Gastrocnemius medialis (tissue), 4 donors: Measurements from ENCODE around the gene MRC1. TPM values are rescaled to one million over a fixed set of nuclear protein-coding genes. Genes with fewer than 3 reads are reported as not detected.

ENCODE experiments used
- ATAC-seq, 2 donors: fragments of 150-250 bp; one replicate each; pipeline ENCODE4 v1.9.1; 2016
- DNase-seq, 2 donors: peaks; one replicate each; pipeline ENCODE4 v3.0.0-alpha.2; 2019
- H3K27ac ChIP-seq, 4 donors: fragments of 200-600 bp; sonication (generic); 1 replicate in 1 of 4; 2 replicates in 3 of 4; pipeline ENCODE4 v1.5.1; 2016 to 2018; ENCODE audit warnings: mild to moderate bottlenecking in 2 of 4, moderate library complexity in 1 of 4
- H3K27me3 ChIP-seq, 3 donors: fragments of 200-600 bp; sonication (generic) in 2 of 3; 1 replicate in 1 of 3; 2 replicates in 2 of 3; pipeline versions ENCODE4 v1.5.1 to v1.6.0; 2016 to 2019; ENCODE audit warnings: mild to moderate bottlenecking in 1 of 3, moderate library complexity in 1 of 3
- H3K36me3 ChIP-seq, 2 donors: fragments of 200-600 bp; sonication (generic) in 1 of 2; one replicate each; pipeline ENCODE4 v1.5.1; 2017 to 2018
- H3K4me1 ChIP-seq, 2 donors: fragments of 200-600 bp; sonication (generic) in 1 of 2; one replicate each; pipeline ENCODE4 v1.5.1; 2016 to 2017; ENCODE audit warnings: mild to moderate bottlenecking in 2 of 2
- H3K4me3 ChIP-seq, 4 donors: fragments of 200-600 bp; sonication (generic) in 3 of 4; 1 replicate in 1 of 4; 2 replicates in 3 of 4; pipeline ENCODE4 v1.5.1; 2016 to 2019; ENCODE audit warnings: mild to moderate bottlenecking in 2 of 4
- H3K9me3 ChIP-seq, 3 donors: fragments of 200-600 bp; sonication (generic) in 2 of 3; 1 replicate in 1 of 3; 2 replicates in 2 of 3; pipeline ENCODE4 v1.5.1; 2016 to 2019
- CTCF ChIP-seq, 5 experiments: fragments of 450-650 bp in 3 of 5; fragments of 200-600 bp in 2 of 5; sonication (generic) in 2 of 5; IDR thresholded peaks in 4 of 5; conservative IDR thresholded peaks in 1 of 5; 1 replicate in 4 of 5; 2 replicates in 1 of 5; pipeline ENCODE4 v1.5.1; 2016 to 2019; ENCODE audit warnings: antibody characterized with exemption in 5 of 5, mild to moderate bottlenecking in 3 of 5, moderate library complexity in 3 of 5
- POLR2A ChIP-seq, 2 donors: fragments of 450-650 bp; IDR thresholded peaks; one replicate each; pipeline ENCODE4 v1.6.1; 2017; ENCODE audit warnings: antibody characterized with exemption in 2 of 2, mild to moderate bottlenecking in 2 of 2, moderate library complexity in 2 of 2
- in situ Hi-C, 4 donors: fragments of 200-750 bp; cut with MboI; loops; one replicate each; pipeline versions ENCODE4 v1.15.0 to v1.8.0; 2017; ENCODE audit warnings: low sequenced_read_pairs in 4 of 4
- intact Hi-C: fragments of 100-400 bp; cut with DNase I; formaldehyde crosslinking; loops from one replicate; pipeline ENCODE4 v1.15.1; 2023; ENCODE audit warnings: low total_unique reads
- total RNA-seq, 4 donors: library from RNA; depleted of rRNA; stranded (reverse); fragments of >200 nt; gene quantifications; one replicate each; pipeline versions ENCODE4 v1.1.0 to v1.2.3, GENCODE V29; 2016

Gene MRC1
- total RNA-seq, 4 donors from 2014 or later: 5.3 to 13.6 (median 9.3) TPM

GRCh38 chr10:17865351-17865750 is 56.2 kb downstream of the MRC1 start:
- TF ChIP-seq POLR2A (IDR thresholded peaks at IDR 0.05) (no peak), CTCF (IDR thresholded peaks at IDR 0.05 in 4 of 5, conservative IDR thresholded peaks at IDR 0.05 in 1 of 5) (no peak)
- DNase-seq: no peak
- H3K27me3 ChIP-seq: no peaks in the 10 kb centered on the region
- in situ Hi-C loops (no loop called here), intact Hi-C loops (no loop called here)
- H3K27ac ChIP-seq: no peak overlapping the region
- no peaks in the 10 kb centered on the region for H3K4me1 ChIP-seq
- H3K36me3 ChIP-seq: no peaks in the 10 kb centered on the region
- no peak for ATAC-seq
- H3K9me3 ChIP-seq: no peaks in the 10 kb centered on the region
- no peak overlapping the region for H3K4me3 ChIP-seq

GRCh38 chr10:17866346-17866745 is 57.2 kb downstream of the MRC1 start:
- H3K9me3 ChIP-seq: no peaks in the 10 kb centered on the region
- no peaks in the 10 kb centered on the region for H3K36me3 ChIP-seq
- intact Hi-C loops (no loop called here), in situ Hi-C loops (no loop called here)
- no peaks in the 10 kb centered on the region for H3K4me1 ChIP-seq
- no peaks in the 10 kb centered on the region for H3K27me3 ChIP-seq
- DNase-seq (no peak), ATAC-seq (no peak)
- no peak for TF ChIP-seq POLR2A (IDR thresholded peaks at IDR 0.05)
- TF ChIP-seq CTCF (IDR thresholded peaks at IDR 0.05 in 4 of 5, conservative IDR thresholded peaks at IDR 0.05 in 1 of 5): no peak
- H3K4me3 ChIP-seq: no peak overlapping the region
- H3K27ac ChIP-seq: no peak overlapping the region

GRCh38 chr10:17867056-17867455 is 57.9 kb downstream of the MRC1 start:
- TF ChIP-seq CTCF (IDR thresholded peaks at IDR 0.05 in 4 of 5, conservative IDR thresholded peaks at IDR 0.05 in 1 of 5) (no peak), POLR2A (IDR thresholded peaks at IDR 0.05) (no peak)
- intact Hi-C loops (no loop called here), in situ Hi-C loops (no loop called here)
- no peak overlapping the region for H3K27ac ChIP-seq
- no peaks in the 10 kb centered on the region for H3K9me3 ChIP-seq
- no peak for ATAC-seq
- no peak for DNase-seq
- H3K4me1 ChIP-seq: no peaks in the 10 kb centered on the region
- no peaks in the 10 kb centered on the region for H3K36me3 ChIP-seq
- no peak overlapping the region for H3K4me3 ChIP-seq
- no peaks in the 10 kb centered on the region for H3K27me3 ChIP-seq

GRCh38 chr10:17871036-17871435 is 61.9 kb downstream of the MRC1 start:
- H3K9me3 ChIP-seq: no peaks in the 10 kb centered on the region
- DNase-seq (no peak), ATAC-seq (no peak)
- intact Hi-C loops: no loop called here
- H3K4me3 ChIP-seq: no peak overlapping the region
- no peaks in the 10 kb centered on the region for H3K36me3 ChIP-seq
- H3K27me3 ChIP-seq: no peaks in the 10 kb centered on the region
- in situ Hi-C loops: loop anchor here in 3 of 4 donors (10.0 kb wide), 1 partner anchor 266 kb away; no protein-coding TSS in a partner anchor
- no peak overlapping the region for H3K27ac ChIP-seq
- no peaks in the 10 kb centered on the region for H3K4me1 ChIP-seq
- TF ChIP-seq POLR2A (IDR thresholded peaks at IDR 0.05): no peak
- no peak for TF ChIP-seq CTCF (IDR thresholded peaks at IDR 0.05 in 4 of 5, conservative IDR thresholded peaks at IDR 0.05 in 1 of 5)
